Erythroblast (primary cell): Measurements from ENCODE around the gene ACACB.

Source experiments
- GATA1 ChIP-seq: IDR thresholded peaks from 2 replicates; pipeline ENCODE4 v1.6.1; 2011; ENCODE audit warnings: low read depth, mild to moderate bottlenecking, control low read depth, low read length, moderate library complexity
- POLR2A ChIP-seq: IDR thresholded peaks from 2 replicates; pipeline ENCODE4 v1.6.1; 2011; ENCODE audit warnings: mild to moderate bottlenecking, low read length

DNA sequence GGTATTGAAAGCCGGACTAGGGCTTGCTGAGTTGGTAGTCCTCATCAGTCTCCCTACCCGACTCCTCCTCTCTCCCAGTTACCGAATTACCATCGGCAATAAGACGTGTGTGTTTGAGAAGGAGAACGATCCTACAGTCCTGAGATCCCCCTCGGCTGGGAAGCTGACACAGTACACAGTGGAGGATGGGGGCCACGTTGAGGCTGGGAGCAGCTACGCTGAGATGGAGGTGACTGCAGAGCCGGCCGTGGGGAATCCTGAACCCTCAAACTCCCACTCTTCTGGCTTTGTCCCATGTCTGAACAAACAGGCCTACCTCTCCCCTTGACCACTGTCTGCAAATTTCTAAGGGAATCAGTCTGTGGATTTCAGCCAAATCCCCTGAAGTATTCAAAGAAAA is 82.9 kb downstream of the ACACB start:
- TF ChIP-seq POLR2A (no peak), GATA1 (no peak)
